Body of pancreas (tissue), 4 donors: Measurements from ENCODE around the gene ADCY10.

Experiments used
- CTCF ChIP-seq, 7 experiments: fragments of 450-650 bp in 4 of 7; fragments of 200-600 bp in 3 of 7; sonication (generic) in 3 of 7; IDR thresholded peaks; one replicate each; pipeline ENCODE4 v1.5.1; 2016 to 2019; ENCODE audit warnings: antibody characterized with exemption in 7 of 7
- POLR2A ChIP-seq, 3 donors: fragments of 450-650 bp; IDR thresholded peaks; one replicate each; pipeline ENCODE4 v1.6.1; 2016; ENCODE audit warnings: antibody characterized with exemption in 3 of 3, mild to moderate bottlenecking in 2 of 3

- TF ChIP-seq CTCF (IDR thresholded peaks at IDR 0.05) (no peak), POLR2A (IDR thresholded peaks at IDR 0.05) (no peak)
Observed at GRCh38 chr1:167955915-167956314, 42.0 kb upstream of the ADCY10 start.
